GM18520 (cell line): ENCODE measurements around the gene CCL8.
"Not testable (repeated sequence)": the region's sequence is repeated elsewhere in the genome, so short reads cannot be mapped to it uniquely, and the experiment has no call there.

Experiments
- ATAC-seq: cut with Tn5 transposase; IDR thresholded peaks from one replicate; pipeline ENCODE4 v1.9.1; 2021; ENCODE audit not compliant: unreplicated experiment

CCL8 gene

GRCh38 chr17:34313164-34313563, 6.1 kb upstream of the CCL8 start:
- ATAC-seq, result no peak

- no peak for ATAC-seq
Measured at GRCh38 chr17:34314279-34314678, 5.0 kb upstream of the CCL8 start.

- ATAC-seq, result no peak
Measured at GRCh38 chr17:34318474-34318873, 761 bp upstream of the CCL8 start.

- ATAC-seq, result no peak
Measured at GRCh38 chr17:34321964-34322363, 2.7 kb downstream of the CCL8 start.

GRCh38 chr17:34327580-34327979, 8.3 kb downstream of the CCL8 start:
- not testable (repeated sequence) for ATAC-seq

GRCh38 chr17:34337701-34338100, 18.5 kb downstream of the CCL8 start:
- ATAC-seq, result no peak

- no peak for ATAC-seq
Measured at GRCh38 chr17:34339138-34339770, 20.0 kb downstream of the CCL8 start.

GRCh38 chr17:34341916-34342315, 22.7 kb downstream of the CCL8 start:
- no peak for ATAC-seq

- ATAC-seq, result no peak
Measured at GRCh38 chr17:34347063-34347462, 27.8 kb downstream of the CCL8 start.

GRCh38 chr17:34349751-34350150, 30.5 kb downstream of the CCL8 start:
- ATAC-seq, result no peak

- ATAC-seq, result no peak
Measured at GRCh38 chr17:34351096-34351495, 31.9 kb downstream of the CCL8 start.

GRCh38 chr17:34352191-34352590, 33.0 kb downstream of the CCL8 start:
- no peak for ATAC-seq

- ATAC-seq, result no peak
Measured at GRCh38 chr17:34354637-34355036, 35.4 kb downstream of the CCL8 start.

- ATAC-seq, result no peak
Measured at GRCh38 chr17:34356194-34356593, 37.0 kb downstream of the CCL8 start, which contains the start of gene CCL13. Gene CCL13, plus strand, starts transcription at chr17:34356480. Its CDS starts 47 bp downstream, at chr17:34356527.

GRCh38 chr17:34357398-34357797, 38.2 kb downstream of the CCL8 start:
- no peak for ATAC-seq

- ATAC-seq, result no peak
Measured at GRCh38 chr17:34358631-34359030, 39.4 kb downstream of the CCL8 start.

- no peak for ATAC-seq
Measured at GRCh38 chr17:34360601-34361270, 41.5 kb downstream of the CCL8 start.

GRCh38 chr17:34361478-34362061, 42.3 kb downstream of the CCL8 start:
- ATAC-seq, result peak; percentile 77

GRCh38 chr17:34363183-34363661, 44.0 kb downstream of the CCL8 start, which contains the start of gene CCL1:
Gene CCL1, minus strand, starts transcription at chr17:34363233. Its CDS starts 72 bp downstream, at chr17:34363161.
- ATAC-seq, result no peak

- no peak for ATAC-seq
Measured at GRCh38 chr17:34364751-34365150, 45.5 kb downstream of the CCL8 start.

GRCh38 chr17:34365340-34365739, 46.1 kb downstream of the CCL8 start:
- ATAC-seq, result no peak

GRCh38 chr17:34366010-34366409, 46.8 kb downstream of the CCL8 start:
- ATAC-seq, result no peak
